HG03159 (cell line): Measurements from ENCODE around the gene HYAL2.
"Not testable (repeated sequence)": the region's sequence is repeated elsewhere in the genome, so short reads cannot be mapped to it uniquely, and the experiment has no call there.

Source experiments
- ATAC-seq: cut with Tn5 transposase; IDR thresholded peaks from one replicate; pipeline ENCODE4 v1.9.1; 2021; ENCODE audit warnings: mild to moderate bottlenecking, moderate library complexity; ENCODE audit not compliant: unreplicated experiment

HYAL2 gene

DNA sequence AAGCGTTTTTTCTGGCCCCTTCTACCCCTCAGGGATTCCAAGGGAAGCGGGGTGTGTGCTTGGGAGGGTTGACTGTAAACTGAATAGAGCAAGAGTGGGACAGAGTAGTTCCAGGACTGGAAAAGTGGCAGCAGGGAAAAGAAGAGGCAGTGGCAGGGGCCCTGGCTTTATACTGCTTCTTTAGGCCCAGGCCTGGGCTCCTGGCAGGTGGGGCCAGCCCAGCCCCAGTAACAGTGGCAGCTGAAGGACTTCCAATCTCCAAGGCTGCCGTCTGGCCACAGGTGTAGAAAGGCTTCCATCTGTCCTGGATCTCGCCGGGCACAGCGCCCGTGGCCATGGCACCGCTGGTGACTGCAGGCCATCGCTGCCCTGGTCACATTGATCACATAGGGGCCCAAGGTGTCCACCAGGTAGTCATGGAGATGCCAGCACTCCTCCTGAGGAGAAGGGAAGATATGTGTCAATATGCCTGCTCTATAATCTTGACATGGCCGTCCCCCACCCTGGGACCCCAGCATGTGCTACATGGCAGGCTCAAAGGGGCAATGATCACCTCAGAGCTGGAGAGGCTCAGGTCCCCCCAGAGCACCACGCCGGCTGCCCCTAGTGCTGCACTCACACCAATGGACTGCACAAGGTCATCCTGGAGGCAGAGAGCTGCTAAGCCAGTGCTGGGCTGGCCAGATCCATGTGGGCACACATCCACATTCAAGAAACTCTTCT is 29.3 kb downstream of the HYAL2 start:
- no peak for ATAC-seq

DNA sequence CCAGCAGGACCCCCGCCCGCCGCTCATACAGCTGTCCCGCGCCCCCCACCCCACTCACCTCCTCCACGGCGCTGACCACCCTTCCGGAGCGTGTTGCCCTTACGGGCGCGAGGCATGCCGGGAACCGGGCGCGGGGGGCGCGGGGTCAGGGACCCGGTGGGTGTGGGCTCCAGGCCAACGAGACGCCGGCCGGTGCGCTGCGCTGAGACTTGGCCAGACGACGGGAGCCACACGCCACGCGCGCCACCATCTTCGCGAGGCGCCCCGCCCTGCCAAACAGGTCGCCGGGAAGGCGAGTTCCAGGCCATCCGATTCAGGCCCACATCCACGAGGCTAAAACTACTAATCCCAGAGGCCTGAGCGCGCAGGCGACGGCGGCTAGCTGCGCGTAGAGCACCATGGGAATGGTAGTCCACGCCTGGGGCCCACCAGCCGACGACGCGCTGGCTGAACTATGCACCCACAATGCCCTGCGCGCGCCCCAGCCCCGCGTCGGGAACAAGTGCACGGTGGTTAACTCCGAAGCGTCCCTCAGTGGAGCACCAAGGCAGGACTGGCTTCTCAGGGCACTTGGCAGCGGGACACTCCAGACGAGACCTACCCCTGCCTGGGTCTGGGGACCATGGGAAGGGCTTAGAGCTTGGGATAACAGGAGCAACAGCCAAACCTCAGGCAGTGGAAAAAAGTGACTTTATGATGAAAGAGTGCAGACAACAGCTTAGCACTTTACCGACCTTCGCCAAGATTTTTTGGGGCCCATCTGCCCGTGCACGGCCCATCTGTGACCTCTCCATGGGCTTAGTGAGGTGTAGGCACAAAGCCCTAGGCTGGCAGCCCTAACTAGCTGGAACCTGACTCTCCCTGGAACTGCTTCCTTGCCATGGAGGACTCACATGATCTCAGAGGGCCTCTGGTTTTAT is 30.1 kb downstream of the HYAL2 start, which contains the start of gene IFRD2:
Gene IFRD2 (minus strand): TSS at position 271 of the 920 bp plus-strand sequence. CDS start 155 bp downstream, at position 116.
- ATAC-seq: peak; percentile 94

DNA sequence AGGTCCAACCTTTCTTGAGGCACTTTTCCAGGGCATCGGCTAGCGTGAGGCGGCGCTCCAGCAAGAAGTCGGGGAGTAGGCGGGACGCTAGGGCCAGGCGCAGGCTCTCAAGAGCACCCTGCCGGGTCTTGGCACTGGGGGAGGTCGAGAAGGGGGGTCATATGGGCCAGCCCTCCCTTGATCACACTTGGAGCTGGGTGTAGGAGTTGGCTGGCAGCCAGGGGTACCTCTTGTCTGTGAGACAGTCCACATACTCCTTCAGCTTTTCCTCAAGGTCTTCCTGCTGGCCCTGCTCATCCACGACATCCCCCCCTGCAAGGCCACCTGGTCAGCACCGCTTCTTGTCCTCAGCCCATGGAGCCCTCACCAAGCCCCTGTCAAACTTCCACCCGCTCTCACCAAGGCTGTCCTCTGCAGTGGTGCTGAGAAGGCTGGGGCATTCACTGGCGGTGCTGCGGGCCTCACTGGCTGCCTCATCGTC is 32.3 kb downstream of the HYAL2 start:
- ATAC-seq: no peak

DNA sequence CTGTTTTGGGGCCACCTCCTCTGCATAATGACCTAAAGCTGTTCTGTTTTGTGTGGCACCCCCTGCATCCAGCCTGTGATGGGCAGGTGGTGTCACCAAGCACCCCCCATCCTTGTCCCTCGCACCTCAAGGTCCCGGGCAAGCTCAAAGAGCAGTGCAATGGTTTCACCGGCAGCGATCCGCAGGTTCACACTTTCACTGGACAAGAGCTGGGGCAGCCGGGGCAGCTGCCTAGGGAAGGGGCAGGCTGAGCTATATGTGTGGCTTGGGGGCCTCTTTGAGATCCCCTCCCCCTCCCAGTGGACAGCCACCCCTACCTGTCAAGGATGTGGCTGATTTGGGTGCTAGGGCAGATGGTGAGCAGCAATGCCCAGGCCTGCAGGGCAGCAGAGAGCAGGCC is 33.4 kb downstream of the HYAL2 start:
- ATAC-seq: no peak

DNA sequence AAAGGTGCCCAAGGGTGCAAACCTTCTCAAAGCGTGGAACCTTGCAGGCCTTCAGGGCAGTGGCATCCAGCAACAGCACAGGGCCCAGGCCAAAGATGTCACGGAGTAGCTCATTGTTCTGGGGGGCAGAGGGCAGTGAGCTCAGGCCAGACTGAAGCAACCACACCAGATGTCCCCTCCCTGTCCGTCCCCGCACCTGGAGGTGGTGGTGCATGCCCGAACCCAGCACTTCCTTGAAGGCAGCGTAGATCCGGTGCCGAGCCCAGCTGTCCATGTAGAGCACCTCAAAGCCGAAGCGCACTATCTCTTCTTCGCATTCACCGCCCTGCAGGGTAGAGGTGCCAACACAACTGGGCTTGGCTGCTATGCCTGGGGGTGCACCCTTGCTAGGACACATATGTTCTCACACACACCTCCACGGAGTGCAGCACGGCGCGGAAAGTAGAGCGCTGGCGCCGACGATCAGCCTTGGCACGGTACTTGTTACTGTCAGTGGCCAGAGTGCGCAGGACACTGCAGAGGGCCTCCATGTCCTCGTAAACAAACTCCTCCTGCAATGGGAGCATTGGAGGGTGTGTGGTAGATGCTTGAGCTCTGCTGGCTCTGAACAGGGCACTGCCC is 34.0 kb downstream of the HYAL2 start:
- no peak for ATAC-seq

DNA sequence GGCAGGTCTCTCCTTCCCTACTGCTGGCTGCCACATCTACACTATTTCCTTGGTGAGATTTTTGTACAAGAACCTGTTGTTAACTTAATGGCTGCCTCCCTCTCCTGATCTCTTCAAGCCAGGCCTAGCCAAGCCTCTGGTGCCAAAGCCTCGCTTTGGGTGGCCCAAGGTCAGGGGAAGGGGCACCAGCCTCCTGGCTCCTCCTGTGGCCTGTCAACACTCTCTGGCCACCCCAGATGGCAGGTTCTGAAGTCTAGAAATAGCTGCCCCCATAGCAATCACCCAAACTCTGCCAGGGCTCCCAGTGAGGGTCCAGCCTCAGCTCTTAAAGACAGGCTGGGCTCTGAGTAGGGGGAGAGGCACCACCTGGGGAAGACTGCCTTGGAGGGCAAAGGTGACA is 35.3 kb downstream of the HYAL2 start:
- no peak for ATAC-seq

DNA sequence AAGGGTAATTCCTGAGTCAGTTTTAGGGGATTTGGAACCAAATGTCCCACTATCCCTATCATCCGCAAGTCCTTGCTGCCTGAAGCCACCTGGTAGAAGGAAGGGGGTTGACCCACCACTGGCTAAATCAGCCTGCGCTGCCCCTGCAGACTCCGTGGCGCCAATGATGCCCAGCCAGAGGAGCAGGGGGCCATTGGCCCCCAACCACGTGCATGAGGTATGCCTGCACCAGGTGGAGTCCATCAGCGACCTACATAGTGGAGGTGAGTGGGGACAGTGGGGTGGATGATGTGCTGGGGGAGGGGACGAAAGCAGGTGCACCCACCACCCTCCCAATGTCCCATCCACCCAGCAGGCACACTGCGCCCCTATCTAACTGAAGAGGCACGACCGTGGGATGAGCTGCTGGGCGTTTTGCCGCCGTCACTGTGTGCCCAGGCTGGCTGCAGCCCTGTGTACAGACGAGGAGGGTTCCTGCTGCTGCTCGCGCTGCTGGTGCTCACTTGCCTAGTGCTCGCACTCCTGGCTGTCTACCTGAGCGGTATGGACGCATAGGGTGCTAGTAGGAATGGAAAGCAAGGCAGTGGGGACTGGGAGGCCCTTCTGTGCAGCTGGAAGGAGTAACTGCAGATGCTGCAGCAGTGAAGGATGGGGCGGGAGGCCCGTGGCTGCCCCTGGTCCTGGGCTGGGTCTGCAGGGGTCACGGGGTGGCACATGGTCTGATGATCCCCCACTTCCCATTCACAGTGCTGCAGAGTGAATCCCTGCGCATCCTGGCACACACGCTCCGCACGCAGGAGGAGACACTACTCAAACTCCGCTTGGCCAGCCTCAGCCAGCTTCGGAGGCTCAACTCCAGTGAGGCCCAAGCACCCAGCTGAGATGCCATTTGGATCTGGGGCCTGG is 36.0 kb downstream of the HYAL2 start:
- no peak for ATAC-seq

DNA sequence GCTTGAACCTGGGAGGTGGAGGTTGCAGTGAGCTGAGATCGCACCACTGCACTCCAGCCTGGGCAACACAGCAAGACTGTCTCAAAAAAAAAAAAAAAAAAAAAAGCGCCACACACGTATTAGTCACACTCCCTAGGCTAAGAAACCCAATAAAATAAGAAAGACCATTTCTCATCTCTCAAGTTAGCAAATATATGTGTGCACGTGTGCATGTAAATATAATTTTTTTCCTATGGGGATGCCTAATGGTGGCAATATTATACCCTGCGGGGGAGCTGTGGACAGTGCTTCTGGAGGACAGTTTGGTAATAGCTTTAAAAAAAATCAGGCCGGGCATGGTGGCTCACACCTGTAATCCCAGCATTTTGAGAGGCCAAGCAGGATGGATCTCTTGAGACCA is 38.4 kb downstream of the HYAL2 start:
- not testable (repeated sequence) for ATAC-seq

DNA sequence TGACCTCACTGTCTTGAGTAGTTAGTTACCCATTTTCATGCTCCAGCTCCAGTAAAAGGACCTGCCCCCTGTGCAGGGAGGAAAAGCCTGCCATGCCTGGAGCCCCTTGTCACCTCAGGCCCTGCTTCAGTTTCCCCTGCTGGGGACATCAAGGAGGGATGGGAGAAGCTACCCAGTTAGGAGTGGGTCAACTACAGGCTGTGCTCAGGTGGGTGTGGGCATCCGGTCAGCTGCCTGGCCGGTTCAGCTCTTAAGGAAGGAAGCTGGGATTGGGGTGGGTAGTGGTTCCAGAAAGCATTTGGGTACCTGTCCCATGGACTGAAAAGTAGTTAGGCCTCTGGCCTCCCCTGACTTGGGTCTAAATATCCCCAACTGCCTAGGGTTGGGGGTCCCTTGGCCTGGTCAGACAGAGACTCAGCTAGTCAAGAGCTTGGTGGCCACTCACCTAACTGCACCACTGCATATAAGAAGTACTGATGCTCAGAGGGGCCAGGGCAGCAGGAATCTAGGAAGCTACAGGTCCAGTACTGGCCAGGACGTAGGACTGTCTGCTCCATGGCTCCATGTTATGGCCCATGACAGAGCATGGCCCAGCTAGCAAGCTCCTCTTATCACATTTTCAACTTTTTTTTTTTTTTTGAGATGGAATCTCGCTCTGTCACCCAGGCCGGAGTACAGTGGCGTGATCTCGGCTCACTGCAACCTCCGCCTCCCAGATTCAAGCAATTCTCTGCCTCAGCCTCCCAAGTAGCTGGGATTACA is 43.1 kb downstream of the HYAL2 start:
- no peak for ATAC-seq

DNA sequence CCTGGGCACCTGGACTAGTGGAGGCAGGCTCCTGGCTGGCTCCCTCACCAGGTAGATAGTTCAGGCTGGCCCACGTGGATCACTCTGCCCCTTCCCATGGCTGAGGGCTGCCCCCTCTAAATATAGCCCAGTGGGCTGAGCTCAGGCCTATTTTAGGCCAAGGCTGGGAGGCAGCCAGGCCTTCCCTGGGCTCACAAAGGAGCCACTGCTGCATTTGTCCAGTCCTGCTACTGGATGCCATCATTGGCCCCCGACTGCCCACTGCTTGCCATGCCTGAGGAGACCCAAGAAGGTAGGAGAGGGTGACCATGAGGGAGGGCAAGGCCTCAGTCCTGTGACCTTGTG is 43.7 kb downstream of the HYAL2 start, which contains the start of gene LSMEM2:
Gene LSMEM2 (plus strand): TSS at position 208 of the 345 bp plus-strand sequence. CDS start 27 bp downstream, at position 235.
- no peak for ATAC-seq

DNA sequence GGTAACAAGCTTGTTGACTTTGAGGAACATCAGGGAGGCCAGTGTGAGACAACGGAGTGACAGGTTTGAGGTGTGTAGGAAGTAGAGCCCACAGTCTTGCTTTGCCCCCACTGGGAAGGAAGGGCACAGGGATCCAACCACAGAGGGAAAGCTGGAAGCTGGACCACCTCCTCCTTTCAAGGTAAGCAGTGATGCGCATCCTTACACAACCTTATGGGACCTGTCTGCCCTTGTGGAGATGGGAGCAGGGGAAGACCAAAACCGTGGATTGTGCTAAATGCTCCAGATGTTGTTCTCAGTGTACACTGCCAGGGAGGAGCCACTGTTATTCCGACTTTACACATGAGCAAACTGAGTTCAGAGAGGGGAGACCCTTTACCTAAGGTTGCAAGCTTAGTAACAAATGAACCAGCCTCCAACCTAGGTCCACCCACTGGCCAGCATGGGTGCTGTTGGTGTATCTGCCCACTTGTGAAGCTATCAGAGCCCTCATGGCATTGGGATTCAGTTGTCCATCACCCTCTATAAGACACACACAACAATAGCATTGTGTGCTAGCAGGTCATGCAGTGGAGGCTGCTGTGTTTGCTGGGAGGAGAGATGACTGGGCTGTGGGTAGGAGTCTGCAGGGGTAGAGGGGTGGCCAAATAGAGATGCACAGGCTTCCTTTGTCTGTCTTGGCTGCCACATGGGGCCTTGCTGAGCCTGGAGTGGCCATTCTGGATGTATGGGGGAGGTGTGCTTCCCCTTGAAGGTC is 44.2 kb downstream of the HYAL2 start:
- ATAC-seq: no peak

DNA sequence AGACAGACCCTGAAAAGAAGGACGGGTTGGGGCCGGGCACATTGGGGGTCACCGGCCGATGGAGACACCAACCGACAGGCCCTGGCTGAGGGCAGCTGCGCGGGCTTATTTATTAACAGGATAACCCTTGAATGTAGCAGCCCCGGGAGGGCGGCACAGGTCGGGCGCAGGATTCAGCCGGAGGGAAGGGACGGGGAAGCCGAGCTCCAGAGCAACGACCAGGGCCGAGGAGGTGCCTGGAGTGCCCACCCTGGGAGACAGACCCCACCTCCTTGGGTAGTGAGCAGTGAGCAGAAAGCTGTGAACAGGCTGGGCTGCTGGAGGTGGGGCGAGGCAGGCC is 45.8 kb downstream of the HYAL2 start:
- no peak for ATAC-seq

DNA sequence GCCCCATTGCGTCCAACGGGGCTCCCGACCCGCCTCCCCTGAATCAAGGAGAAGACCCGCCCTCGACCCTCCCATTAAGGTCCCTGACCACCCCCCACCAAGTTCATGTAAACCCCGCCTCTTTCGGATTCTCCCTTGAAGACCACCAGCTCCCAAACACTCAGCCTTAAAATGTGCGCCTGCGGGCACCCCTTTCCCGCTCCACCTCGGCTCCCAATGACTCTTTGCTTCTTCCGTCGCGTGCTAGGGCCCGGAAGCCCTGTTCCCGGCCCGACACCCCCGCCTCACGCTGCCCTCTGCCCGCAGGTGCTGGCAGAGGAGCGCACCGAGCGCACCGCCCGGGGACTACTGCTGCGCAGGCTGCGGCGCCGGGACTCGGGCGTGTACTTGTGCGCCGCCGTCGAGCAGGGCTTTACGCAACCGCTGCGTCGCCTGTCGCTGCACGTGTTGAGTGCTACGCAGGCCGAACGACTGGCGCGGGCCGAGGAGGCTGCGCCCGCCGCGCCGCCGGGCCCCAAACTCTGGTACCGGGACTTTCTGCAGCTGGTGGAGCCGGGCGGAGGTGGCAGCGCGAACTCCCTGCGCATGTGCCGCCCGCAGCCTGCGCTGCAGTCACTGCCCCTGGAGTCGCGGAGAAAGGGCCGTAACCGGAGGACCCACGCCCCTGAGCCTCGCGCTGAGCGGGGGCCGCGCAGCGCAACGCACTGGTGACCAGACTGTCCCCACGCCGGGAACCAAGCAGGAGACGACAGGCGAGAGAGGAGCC is 46.4 kb downstream of the HYAL2 start:
- ATAC-seq: no peak

DNA sequence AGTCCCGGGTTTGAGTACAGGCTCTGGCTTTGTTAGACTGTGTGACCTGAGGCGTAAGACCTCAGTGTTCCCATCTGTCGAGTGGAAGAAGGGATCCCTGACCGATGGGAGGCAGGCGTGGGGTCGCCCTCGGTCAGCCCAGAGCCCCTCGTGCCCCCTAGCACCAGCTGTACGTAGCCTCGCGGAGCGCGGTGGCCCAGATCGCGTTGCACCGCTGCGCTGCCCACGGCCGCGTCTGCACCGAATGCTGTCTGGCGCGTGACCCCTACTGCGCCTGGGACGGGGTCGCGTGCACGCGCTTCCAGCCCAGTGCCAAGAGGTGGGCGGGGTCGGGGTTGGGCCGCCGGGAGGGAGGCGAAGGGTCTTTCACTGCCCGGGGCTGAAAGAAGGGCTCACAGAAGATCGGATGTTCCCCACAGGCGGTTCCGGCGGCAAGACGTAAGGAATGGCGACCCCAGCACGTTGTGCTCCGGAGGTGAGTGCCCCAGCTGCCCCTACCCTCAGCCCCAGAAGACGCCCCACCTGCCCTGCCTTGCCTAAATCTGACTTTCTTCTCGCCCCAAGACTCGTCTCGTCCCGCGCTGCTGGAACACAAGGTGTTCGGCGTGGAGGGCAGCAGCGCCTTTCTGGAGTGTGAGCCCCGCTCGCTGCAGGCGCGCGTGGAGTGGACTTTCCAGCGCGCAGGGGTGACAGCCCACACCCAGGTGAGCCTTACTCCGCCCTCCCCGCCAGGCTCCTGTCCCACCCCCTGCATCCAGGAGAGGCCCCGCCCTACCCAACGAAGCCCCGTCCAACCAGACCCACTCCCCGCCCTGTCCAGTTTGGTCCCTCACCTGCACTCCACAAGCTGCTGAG is 47.2 kb downstream of the HYAL2 start:
- no peak for ATAC-seq

DNA sequence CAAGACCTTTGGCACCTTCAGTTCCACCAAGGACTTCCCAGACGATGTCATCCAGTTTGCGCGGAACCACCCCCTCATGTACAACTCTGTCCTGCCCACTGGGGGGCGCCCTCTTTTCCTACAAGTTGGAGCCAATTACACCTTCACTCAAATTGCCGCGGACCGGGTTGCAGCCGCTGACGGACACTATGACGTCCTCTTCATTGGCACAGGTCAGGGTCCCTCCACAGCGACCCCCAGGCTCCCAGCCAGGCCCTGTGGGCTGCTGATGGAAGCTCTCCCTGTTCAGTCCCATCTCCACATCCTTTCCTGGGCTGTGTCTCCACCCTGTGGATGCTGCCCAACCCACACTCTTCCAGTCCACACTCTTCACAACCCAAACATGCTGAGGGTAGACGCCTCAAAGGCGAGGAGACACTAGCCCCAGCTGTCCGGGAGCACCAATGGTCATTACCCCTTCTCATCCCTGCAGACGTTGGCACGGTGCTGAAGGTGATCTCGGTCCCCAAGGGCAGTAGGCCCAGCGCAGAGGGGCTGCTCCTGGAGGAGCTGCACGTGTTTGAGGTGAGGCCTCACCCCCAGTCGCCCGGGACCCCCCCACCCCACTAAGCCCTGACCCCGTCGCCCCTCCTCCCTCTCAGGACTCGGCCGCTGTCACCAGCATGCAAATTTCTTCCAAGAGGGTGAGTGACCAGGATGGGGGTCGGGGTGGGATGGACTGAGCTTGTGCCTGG is 48.0 kb downstream of the HYAL2 start:
- ATAC-seq: no peak

DNA sequence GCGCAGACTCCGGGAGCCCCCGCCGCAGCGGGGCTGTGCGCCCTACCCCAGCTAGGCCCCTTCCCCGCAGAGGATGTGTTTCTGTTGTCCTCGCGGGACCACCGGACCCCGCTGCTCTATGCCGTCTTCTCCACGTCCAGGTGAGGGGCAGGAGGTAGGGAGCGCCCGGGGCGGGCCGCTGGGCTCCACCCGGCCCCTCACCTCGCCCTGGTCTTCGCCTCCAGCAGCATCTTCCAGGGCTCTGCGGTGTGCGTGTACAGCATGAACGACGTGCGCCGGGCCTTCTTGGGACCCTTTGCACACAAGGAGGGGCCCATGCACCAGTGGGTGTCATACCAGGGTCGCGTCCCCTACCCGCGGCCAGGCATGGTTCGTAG is 48.9 kb downstream of the HYAL2 start:
- no peak for ATAC-seq
